ENCODE data around the gene SF1. TPM values are rescaled to one million over a fixed set of nuclear protein-coding genes. Genes with fewer than 3 reads are reported as not detected.

Gene SF1
- total RNA-seq, 1 experiment from 2014 or later = 386 TPM

DNA sequence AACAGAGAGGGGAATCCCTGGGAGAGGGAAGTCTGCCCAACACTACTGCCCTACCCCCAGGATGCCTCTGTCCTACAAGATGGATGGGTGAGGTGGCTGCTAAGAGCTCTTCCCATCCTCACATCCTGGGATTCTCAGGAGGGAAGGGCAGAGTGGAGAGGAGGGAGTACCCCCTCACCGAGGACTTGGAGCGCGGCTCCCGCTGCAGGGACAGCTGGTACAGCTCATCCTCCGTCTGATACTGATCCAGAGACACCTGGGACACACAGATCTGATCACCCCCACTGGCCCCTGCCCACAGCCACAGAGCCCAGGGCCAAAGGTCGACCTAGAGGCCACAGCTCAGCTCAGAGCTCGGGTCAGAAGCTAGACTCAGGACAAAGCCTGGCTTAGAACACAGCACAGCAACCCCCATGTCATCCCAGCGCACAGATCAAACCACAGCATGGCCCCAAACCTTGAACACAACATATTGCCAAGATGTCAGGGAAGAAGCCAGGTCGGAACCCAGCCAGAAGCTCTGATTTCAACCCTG is 42.5 kb downstream of the SF1 start:
- no peaks in the 10 kb centered on the region for H3K36me3 ChIP-seq (ENCODE audit: control insufficient read depth, insufficient read depth, low read length)
- H3K4me3 ChIP-seq (ENCODE audit: low read depth, low read length) = no peak overlapping the region
- H3K4me1 ChIP-seq = no peaks in the 10 kb centered on the region
- Mint-ChIP-seq H3K9me3 (ENCODE audit: unreplicated experiment) (no peaks in the 10 kb centered on the region), H3K27ac (ENCODE audit: unreplicated experiment) (no peak overlapping the region), H3K4me1 (ENCODE audit: low read depth, unreplicated experiment) (no peaks in the 10 kb centered on the region), H3K4me3 (ENCODE audit: unreplicated experiment) (no peak overlapping the region), H3K36me3 (ENCODE audit: insufficient read depth, unreplicated experiment) (peaks cover 7% of the 10 kb centered on the region), H3K27me3 (ENCODE audit: insufficient read depth, unreplicated experiment) (no peaks in the 10 kb centered on the region)
- BruUV-seq (replicated peaks) = no TSS peak
- H3K9me3 ChIP-seq = no peaks in the 10 kb centered on the region
- POLR2A ChIA-PET = no interaction called here
- no peaks in the 10 kb centered on the region for H3K27me3 ChIP-seq (replicated peaks; ENCODE audit: control insufficient read depth, insufficient read depth, low read length)
- TF ChIP-seq, protein P1, sequence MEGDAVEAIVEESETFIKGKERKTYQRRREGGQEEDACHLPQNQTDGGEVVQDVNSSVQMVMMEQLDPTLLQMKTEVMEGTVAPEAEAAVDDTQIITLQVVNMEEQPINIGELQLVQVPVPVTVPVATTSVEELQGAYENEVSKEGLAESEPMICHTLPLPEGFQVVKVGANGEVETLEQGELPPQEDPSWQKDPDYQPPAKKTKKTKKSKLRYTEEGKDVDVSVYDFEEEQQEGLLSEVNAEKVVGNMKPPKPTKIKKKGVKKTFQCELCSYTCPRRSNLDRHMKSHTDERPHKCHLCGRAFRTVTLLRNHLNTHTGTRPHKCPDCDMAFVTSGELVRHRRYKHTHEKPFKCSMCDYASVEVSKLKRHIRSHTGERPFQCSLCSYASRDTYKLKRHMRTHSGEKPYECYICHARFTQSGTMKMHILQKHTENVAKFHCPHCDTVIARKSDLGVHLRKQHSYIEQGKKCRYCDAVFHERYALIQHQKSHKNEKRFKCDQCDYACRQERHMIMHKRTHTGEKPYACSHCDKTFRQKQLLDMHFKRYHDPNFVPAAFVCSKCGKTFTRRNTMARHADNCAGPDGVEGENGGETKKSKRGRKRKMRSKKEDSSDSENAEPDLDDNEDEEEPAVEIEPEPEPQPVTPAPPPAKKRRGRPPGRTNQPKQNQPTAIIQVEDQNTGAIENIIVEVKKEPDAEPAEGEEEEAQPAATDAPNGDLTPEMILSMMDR (IDR thresholded peaks at IDR 0.05; ENCODE audit: insufficient read depth in 1 of 2, low read depth in 1 of 2, low read length in 1 of 2, severe bottlenecking in 1 of 2, unreplicated experiment in 1 of 2) = no peak
- intact Hi-C loops (cut with micrococcal nuclease; ENCODE audit: unreplicated experiment) = no loop called here
- CTCF ChIA-PET = interaction anchor here (0.6 to 1.2 kb wide), 2 partner anchors 47 to 540 kb away, joined by 5 to 6 read pairs; no protein-coding TSS in a partner anchor
- no peak for DNase-seq

DNA sequence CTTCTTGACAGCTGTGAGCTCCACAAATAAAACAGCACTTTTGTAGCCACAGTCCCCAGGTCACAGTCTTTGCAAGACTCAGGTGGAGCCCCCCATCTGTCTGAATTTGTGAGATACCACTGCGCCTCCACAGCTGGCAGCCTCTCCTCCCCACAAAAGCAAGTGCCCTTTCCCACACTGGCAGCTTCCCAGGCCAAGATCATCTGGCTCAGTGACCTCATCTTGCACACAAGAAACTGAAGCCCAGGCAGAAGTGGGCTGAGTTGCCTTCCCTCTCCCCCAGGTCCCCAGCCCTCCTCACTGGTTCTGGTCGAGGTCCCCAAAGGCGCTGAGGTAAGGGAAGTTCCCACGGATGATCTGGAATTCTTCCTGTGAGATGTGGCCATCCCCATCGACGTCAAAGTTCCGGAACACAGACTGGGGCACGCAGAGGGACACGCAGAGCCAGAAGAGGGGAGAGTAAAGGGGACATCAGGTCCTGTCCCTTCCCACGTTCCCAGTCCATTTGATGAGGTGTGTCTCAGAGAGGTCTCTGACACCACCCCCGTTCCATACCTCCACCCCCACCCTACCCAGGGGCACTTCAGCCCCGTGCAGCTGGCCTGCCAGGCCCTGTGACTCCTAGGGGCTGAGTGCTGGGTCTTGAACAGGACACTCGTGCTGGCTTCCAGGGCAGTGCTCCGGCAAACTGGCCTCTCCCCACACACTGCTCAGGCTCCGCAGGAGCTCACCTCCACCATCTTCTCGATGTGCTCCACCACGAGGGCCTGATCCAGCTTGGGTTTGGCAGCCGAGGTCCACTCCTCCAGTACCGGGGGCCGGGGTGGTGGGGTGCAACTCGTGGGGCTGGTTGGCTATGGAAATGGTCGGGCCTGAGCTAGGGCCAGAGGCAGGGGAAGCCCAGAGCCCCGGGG is 43.3 kb downstream of the SF1 start:
- no peaks in the 10 kb centered on the region for H3K4me1 Mint-ChIP-seq (ENCODE audit: low read depth, unreplicated experiment)
- CTCF ChIA-PET = interaction anchor here (1.2 kb wide), 1 partner anchor 46 kb away, joined by 6 read pairs; no protein-coding TSS in a partner anchor
- no TSS peak for BruUV-seq (replicated peaks)

DNA sequence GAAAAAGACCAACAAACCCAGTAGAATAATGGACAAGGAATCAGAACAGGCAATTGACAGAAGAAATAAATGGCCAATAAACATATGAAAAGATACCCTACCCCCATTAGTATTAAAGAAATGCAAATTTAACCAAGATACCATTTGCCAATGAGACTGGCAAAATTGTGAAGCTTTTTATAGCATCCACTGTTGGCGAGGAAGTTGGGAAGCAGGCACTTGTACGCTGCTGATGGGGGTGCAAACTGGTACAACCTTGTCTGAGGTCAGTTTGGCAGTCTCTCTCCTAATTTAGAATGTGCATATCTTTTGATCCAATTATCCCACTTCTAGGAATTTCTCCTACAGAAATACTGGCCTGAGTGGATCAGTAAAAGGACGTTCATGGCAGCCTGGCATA is 46.7 kb downstream of the SF1 start:
- H3K27me3 Mint-ChIP-seq (ENCODE audit: insufficient read depth, unreplicated experiment) = no peaks in the 10 kb centered on the region
- Histone ChIP-seq H3K36me3 (ENCODE audit: control insufficient read depth, insufficient read depth, low read length) (no peaks in the 10 kb centered on the region), H3K27me3 (replicated peaks; ENCODE audit: control insufficient read depth, insufficient read depth, low read length) (no peaks in the 10 kb centered on the region), H3K4me1 (no peaks in the 10 kb centered on the region), H3K9me3 (no peaks in the 10 kb centered on the region), H3K4me3 (ENCODE audit: low read depth, low read length) (no peak overlapping the region)
- H3K4me3 Mint-ChIP-seq (ENCODE audit: unreplicated experiment) = no peak overlapping the region
- no peaks in the 10 kb centered on the region for H3K36me3 Mint-ChIP-seq (ENCODE audit: insufficient read depth, unreplicated experiment)
- H3K27ac Mint-ChIP-seq (ENCODE audit: unreplicated experiment) = no peak overlapping the region
- POLR2A ChIA-PET = no interaction called here
- CTCF ChIA-PET = no interaction called here
- TF ChIP-seq, protein P1 (IDR thresholded peaks at IDR 0.05; ENCODE audit: insufficient read depth in 1 of 2, low read depth in 1 of 2, low read length in 1 of 2, severe bottlenecking in 1 of 2, unreplicated experiment in 1 of 2) = no peak
- intact Hi-C loops (cut with micrococcal nuclease; ENCODE audit: unreplicated experiment) = no loop called here
- no peaks in the 10 kb centered on the region for H3K9me3 Mint-ChIP-seq (ENCODE audit: unreplicated experiment)
- H3K4me1 Mint-ChIP-seq (ENCODE audit: low read depth, unreplicated experiment) = no peaks in the 10 kb centered on the region
- no TSS peak for BruUV-seq (replicated peaks)
- no peak for DNase-seq

More for the DNA sequence above, 43.3 kb downstream of the SF1 start:
- TF ChIP-seq, protein P1 (IDR thresholded peaks at IDR 0.05; ENCODE audit: insufficient read depth in 1 of 2, low read depth in 1 of 2, low read length in 1 of 2, severe bottlenecking in 1 of 2, unreplicated experiment in 1 of 2) = no peak
- POLR2A ChIA-PET = interaction anchor here (0.5 kb wide), 1 partner anchor 641 kb away, joined by 5 read pairs; no protein-coding TSS in a partner anchor
- Mint-ChIP-seq H3K9me3 (ENCODE audit: unreplicated experiment) (no peaks in the 10 kb centered on the region), H3K27ac (ENCODE audit: unreplicated experiment) (no peak overlapping the region), H3K36me3 (ENCODE audit: insufficient read depth, unreplicated experiment) (peaks cover 7% of the 10 kb centered on the region), H3K27me3 (ENCODE audit: insufficient read depth, unreplicated experiment) (no peaks in the 10 kb centered on the region), H3K4me3 (ENCODE audit: unreplicated experiment) (no peak overlapping the region)
- H3K4me1 ChIP-seq = no peaks in the 10 kb centered on the region
- H3K9me3 ChIP-seq = no peaks in the 10 kb centered on the region
- no peak for DNase-seq
- no peak overlapping the region for H3K4me3 ChIP-seq (ENCODE audit: low read depth, low read length)
- H3K36me3 ChIP-seq (ENCODE audit: control insufficient read depth, insufficient read depth, low read length) = no peaks in the 10 kb centered on the region
- intact Hi-C loops (cut with micrococcal nuclease; ENCODE audit: unreplicated experiment) = no loop called here
- no peaks in the 10 kb centered on the region for H3K27me3 ChIP-seq (replicated peaks; ENCODE audit: control insufficient read depth, insufficient read depth, low read length)
